ENCODE data around the gene GPR55.

DNA sequence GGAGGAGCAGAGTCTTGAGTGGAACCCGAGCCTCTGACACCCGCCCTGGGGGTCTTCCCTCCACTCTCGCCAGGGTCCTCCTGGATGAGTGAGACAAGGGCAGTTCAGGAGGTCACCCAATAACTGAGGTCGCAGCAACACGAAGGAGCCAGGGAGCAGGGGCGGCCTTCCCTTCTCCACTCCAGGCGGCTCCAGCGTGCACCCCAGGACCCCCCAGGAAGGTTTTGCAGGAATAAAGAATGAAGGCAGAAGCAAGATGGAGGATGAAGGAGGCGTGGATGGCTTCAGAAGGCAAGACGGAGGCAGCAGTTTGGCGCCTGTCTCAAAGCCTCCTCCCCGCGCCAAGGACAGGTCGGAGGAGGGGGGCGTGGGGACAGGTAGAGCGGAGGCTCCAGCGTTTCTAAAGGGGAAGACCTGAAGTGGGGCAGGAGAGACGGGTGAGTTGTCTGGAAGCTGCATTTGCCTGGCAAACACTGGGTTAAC, 60.9 kb downstream of the GPR55 start:
- TF ChIP-seq, protein P1, sequence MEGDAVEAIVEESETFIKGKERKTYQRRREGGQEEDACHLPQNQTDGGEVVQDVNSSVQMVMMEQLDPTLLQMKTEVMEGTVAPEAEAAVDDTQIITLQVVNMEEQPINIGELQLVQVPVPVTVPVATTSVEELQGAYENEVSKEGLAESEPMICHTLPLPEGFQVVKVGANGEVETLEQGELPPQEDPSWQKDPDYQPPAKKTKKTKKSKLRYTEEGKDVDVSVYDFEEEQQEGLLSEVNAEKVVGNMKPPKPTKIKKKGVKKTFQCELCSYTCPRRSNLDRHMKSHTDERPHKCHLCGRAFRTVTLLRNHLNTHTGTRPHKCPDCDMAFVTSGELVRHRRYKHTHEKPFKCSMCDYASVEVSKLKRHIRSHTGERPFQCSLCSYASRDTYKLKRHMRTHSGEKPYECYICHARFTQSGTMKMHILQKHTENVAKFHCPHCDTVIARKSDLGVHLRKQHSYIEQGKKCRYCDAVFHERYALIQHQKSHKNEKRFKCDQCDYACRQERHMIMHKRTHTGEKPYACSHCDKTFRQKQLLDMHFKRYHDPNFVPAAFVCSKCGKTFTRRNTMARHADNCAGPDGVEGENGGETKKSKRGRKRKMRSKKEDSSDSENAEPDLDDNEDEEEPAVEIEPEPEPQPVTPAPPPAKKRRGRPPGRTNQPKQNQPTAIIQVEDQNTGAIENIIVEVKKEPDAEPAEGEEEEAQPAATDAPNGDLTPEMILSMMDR (IDR thresholded peaks at IDR 0.05; ENCODE audit: low read length), result no peak
- no peak for TF ChIP-seq EZH2 (IDR thresholded peaks at IDR 0.05; ENCODE audit: borderline replicate concordance, low read length)
